GM23338 (cell line): ENCODE measurements around the gene POLA1. TPM values are rescaled to one million over a fixed set of nuclear protein-coding genes. Genes with fewer than 3 reads are reported as not detected.

Experiments used
- ATAC-seq: fragments of 200-7000 bp; cut with Tn5 transposase; 3 replicates; pipeline ENCODE4 v1.9.1; 2020
- DNase-seq: peaks from one replicate; pipeline ENCODE4 v3.0.0-alpha.2; 2015; ENCODE audit warnings: low spot score
- H2AFZ ChIP-seq: fragments of 200-600 bp; sonication (generic); 2 replicates; pipeline ENCODE4 v1.8.0; 2016; ENCODE audit warnings: antibody characterized with exemption, mild to moderate bottlenecking, moderate library complexity
- H3F3A ChIP-seq: fragments of 200-600 bp; sonication (generic); replicated peaks from 2 replicates; pipeline ENCODE4 v1.8.0; 2017; ENCODE audit warnings: antibody characterized with exemption, mixed run types, low read depth
- H3K27ac ChIP-seq: fragments of 200-600 bp; sonication (generic); 2 replicates; pipeline ENCODE4 v1.6.1; 2016; ENCODE audit warnings: low read depth
- H3K27me3 ChIP-seq: fragments of 200-600 bp; sonication (generic); 2 replicates; pipeline ENCODE4 v1.8.0; 2016; ENCODE audit warnings: mild to moderate bottlenecking, mixed run types, moderate library complexity; ENCODE audit not compliant: insufficient read depth
- H3K36me3 ChIP-seq: fragments of 200-600 bp; sonication (generic); 2 replicates; pipeline ENCODE4 v1.8.0; 2016; ENCODE audit warnings: mild to moderate bottlenecking; ENCODE audit not compliant: insufficient read depth
- H3K4me1 ChIP-seq: fragments of 200-600 bp; sonication (generic); 2 replicates; pipeline ENCODE4 v1.8.0; 2016; ENCODE audit warnings: mild to moderate bottlenecking, moderate library complexity; ENCODE audit not compliant: insufficient read depth
- H3K4me2 ChIP-seq: fragments of 200-600 bp; sonication (generic); 2 replicates; pipeline ENCODE4 v1.7.1; 2017; ENCODE audit warnings: mixed run types
- H3K4me3 ChIP-seq: fragments of 200-600 bp; sonication (generic); 2 replicates; pipeline ENCODE4 v1.6.1; 2016; ENCODE audit warnings: mixed run types
- H3K79me2 ChIP-seq: fragments of 200-600 bp; sonication (generic); replicated peaks from 2 replicates; pipeline ENCODE4 v1.8.0; 2017; ENCODE audit warnings: mild to moderate bottlenecking; ENCODE audit not compliant: insufficient read depth
- H3K9me2 ChIP-seq: fragments of 200-600 bp; sonication (generic); 2 replicates; pipeline ENCODE4 v1.8.0; 2017; ENCODE audit not compliant: insufficient read depth
- H4K20me1 ChIP-seq: fragments of 200-600 bp; sonication (generic); replicated peaks from 2 replicates; pipeline ENCODE4 v1.8.0; 2017; ENCODE audit warnings: mild to moderate bottlenecking; ENCODE audit not compliant: insufficient read depth
- H3K27ac Mint-ChIP-seq: 2 replicates; pipeline ENCODE4 v1.8.0; 2020; ENCODE audit warnings: inconsistent platforms, mild to moderate bottlenecking, moderate library complexity, mixed read lengths
- H3K27me3 Mint-ChIP-seq: 3 replicates; pipeline ENCODE4 v1.8.0; 2022; ENCODE audit warnings: low read depth, mild to moderate bottlenecking, moderate library complexity, mixed read lengths, inconsistent platforms; ENCODE audit not compliant: insufficient read depth, poor library complexity
- H3K36me3 Mint-ChIP-seq: 3 replicates; pipeline ENCODE4 v1.8.0; 2021; ENCODE audit warnings: low read depth, mild to moderate bottlenecking, inconsistent platforms, moderate library complexity, mixed read lengths
- H3K4me1 Mint-ChIP-seq: 3 replicates; pipeline ENCODE4 v1.8.0; 2020; ENCODE audit warnings: mild to moderate bottlenecking, inconsistent platforms, mixed read lengths
- H3K4me3 Mint-ChIP-seq: 3 replicates; pipeline ENCODE4 v1.8.0; 2021; ENCODE audit warnings: moderate library complexity, mild to moderate bottlenecking, inconsistent platforms, mixed read lengths
- H3K9me3 Mint-ChIP-seq: 3 replicates; pipeline ENCODE4 v1.8.0; 2020; ENCODE audit warnings: moderate library complexity, mild to moderate bottlenecking, inconsistent platforms, mixed read lengths
- CREB1 ChIP-seq: fragments of 250-450 bp; sonication (Bioruptor Pico); IDR thresholded peaks from 2 replicates; pipeline ENCODE4 v1.5.0; 2020; ENCODE audit warnings: low read depth, mild to moderate bottlenecking, moderate library complexity
- CTCF ChIP-seq, 2 experiments: fragments of 200-600 bp in 1 of 2; sonication (generic) in 1 of 2; conservative IDR thresholded peaks; 2 replicates each; pipeline versions ENCODE4 v1.5.1 to v1.6.1; 2016 to 2017; ENCODE audit warnings: antibody characterized with exemption in 2 of 2, low read depth in 2 of 2, mild to moderate bottlenecking in 2 of 2, moderate library complexity in 1 of 2
- JUNB ChIP-seq: IDR thresholded peaks from one replicate; pipeline ENCODE4 v1.6.1; 2016; ENCODE audit warnings: antibody characterized with exemption; ENCODE audit not compliant: unreplicated experiment
- STAT1 ChIP-seq: IDR thresholded peaks from one replicate; pipeline ENCODE4 v1.6.1; 2016; ENCODE audit warnings: antibody characterized with exemption; ENCODE audit not compliant: unreplicated experiment
- ZNF331 ChIP-seq: fragments of 250-450 bp; sonication (Bioruptor Pico); IDR thresholded peaks from 2 replicates; pipeline ENCODE4 v1.5.0; 2020; ENCODE audit warnings: low read depth, mild to moderate bottlenecking, moderate library complexity
- polyA plus RNA-seq: library from polyadenylated mRNA; unstranded; fragments of >200 nt; fragmentation: Nextera tagmentation; extraction: Ambion mirVana; gene quantifications from 2 replicates; pipeline ENCODE4 v1.2.1, GENCODE V29; 2016
- total RNA-seq: library from RNA; depleted of rRNA; stranded (reverse); fragments of >200 nt; shearing (Covaris generic); gene quantifications from 2 replicates; pipeline ENCODE4 v1.2.3, GENCODE V29; 2014
- TF ChIP-seq, protein P1 (sequence below): fragments of 250-450 bp; sonication (Bioruptor Pico); IDR thresholded peaks from 2 replicates; pipeline ENCODE4 v1.5.0; 2020; ENCODE audit warnings: mild to moderate bottlenecking, moderate library complexity

Gene POLA1
- total and polyA plus RNA-seq, 2 experiments from 2014 or later = 12.6 to 36.6 TPM

DNA sequence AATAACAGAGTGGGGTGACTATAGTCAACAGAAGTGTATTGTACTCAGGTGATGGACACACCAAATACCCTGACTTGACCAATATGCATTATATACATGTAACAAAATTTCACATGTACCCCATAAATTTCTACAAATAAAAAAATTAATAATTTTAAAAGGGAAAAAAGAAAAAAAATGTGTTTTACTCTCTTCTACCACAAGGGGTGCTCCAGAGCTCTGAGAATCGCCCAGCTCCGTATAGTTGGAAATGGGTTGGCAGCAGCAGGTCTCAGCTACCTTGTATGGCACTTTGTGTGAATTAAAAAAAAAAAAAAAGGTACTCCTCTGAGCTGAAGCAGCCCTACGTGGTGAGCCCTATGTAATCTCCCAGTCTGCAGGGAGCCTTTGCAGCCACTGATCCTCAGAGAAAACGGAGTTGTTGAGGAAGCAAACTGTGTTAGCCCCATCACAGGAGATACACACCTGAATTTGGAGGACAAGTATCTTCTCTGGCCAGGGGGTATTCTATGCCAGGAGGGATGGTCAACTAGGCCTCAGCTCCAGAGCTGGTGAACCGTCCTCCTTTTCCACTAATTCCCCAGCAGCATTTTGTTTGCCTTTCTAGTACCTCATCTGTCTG is 17.2 kb upstream of the POLA1 start:
- DNase-seq (peak; percentile 50), ATAC-seq (peak; percentile 83)
- H3K4me1 Mint-ChIP-seq = peaks cover 14% of the 10 kb centered on the region
- H3K27ac Mint-ChIP-seq = no peak overlapping the region
- H3K27ac ChIP-seq = no peak overlapping the region
- H3K36me3 ChIP-seq = no peaks in the 10 kb centered on the region
- H3F3A ChIP-seq = no peaks in the 10 kb centered on the region
- H3K4me3 ChIP-seq = no peak overlapping the region
- no peaks in the 10 kb centered on the region for H3K36me3 Mint-ChIP-seq
- H3K4me2 ChIP-seq = no peak overlapping the region
- no peaks in the 10 kb centered on the region for H3K79me2 ChIP-seq
- no peaks in the 10 kb centered on the region for H3K9me3 Mint-ChIP-seq
- H3K9me2 ChIP-seq = no peaks in the 10 kb centered on the region
- TF ChIP-seq CTCF (conservative IDR thresholded peaks at IDR 0.05; ENCODE audit: low read depth in 2 of 2) (peak in 1 of 2 experiments; percentile 38; a peak in 3 of 4 replicates), JUNB (no peak)
- H3K27me3 Mint-ChIP-seq = peaks cover 2% of the 10 kb centered on the region
- H3K4me1 ChIP-seq = no peaks in the 10 kb centered on the region
- H2AFZ ChIP-seq = peak overlapping the region; percentile 86; the same call in 1 of the 2 replicates
- no peak overlapping the region for H3K4me3 Mint-ChIP-seq
- no peaks in the 10 kb centered on the region for H3K27me3 ChIP-seq
- H4K20me1 ChIP-seq = no peaks in the 10 kb centered on the region

- H3K27ac Mint-ChIP-seq = no peak overlapping the region
- no peaks in the 10 kb centered on the region for H3K36me3 Mint-ChIP-seq
- Histone ChIP-seq H3K4me3 (no peak overlapping the region), H2AFZ (no peak overlapping the region), H3K79me2 (no peaks in the 10 kb centered on the region), H3K4me2 (no peak overlapping the region), H3F3A (no peaks in the 10 kb centered on the region), H3K9me2 (no peaks in the 10 kb centered on the region), H3K36me3 (no peaks in the 10 kb centered on the region), H4K20me1 (no peaks in the 10 kb centered on the region), H3K4me1 (no peaks in the 10 kb centered on the region), H3K27me3 (no peaks in the 10 kb centered on the region), H3K27ac (no peak overlapping the region)
- DNase-seq (no peak), ATAC-seq (no peak)
- H3K9me3 Mint-ChIP-seq = no peaks in the 10 kb centered on the region; the same call in 2 of the 3 replicates
- H3K4me1 Mint-ChIP-seq = no peaks in the 10 kb centered on the region
- H3K4me3 Mint-ChIP-seq = no peak overlapping the region
- H3K27me3 Mint-ChIP-seq = no peaks in the 10 kb centered on the region
- TF ChIP-seq CREB1 (CRISPR knock-in tag) = no peak
Measured at GRCh38 chrX:24682739-24683432, 10.8 kb upstream of the POLA1 start.

DNA sequence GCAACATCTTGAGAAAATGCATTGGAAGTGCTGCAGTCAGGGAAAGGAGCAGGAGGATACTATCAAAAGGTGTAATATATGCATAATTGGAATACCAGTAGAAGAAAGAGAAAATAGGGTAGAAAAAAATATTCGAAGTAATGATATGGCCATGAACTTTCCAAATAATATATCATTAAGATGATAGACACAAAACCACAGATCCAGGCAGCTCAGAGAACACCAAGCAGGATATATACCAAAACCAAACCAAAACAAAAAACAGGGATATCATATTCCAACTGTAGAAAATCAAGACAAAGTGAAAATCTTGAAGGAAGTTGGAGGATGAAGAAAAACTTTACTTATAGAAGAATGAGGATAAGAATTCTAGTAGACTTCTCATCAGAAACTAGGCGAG is 9.7 kb upstream of the POLA1 start:
- no peak overlapping the region for H3K27ac ChIP-seq
- DNase-seq (no peak), ATAC-seq (no peak)
- H3K36me3 ChIP-seq = no peaks in the 10 kb centered on the region
- H3K4me3 Mint-ChIP-seq = no peak overlapping the region
- H3K27me3 ChIP-seq = no peaks in the 10 kb centered on the region
- H4K20me1 ChIP-seq = no peaks in the 10 kb centered on the region
- H2AFZ ChIP-seq = no peak overlapping the region
- H3F3A ChIP-seq = no peaks in the 10 kb centered on the region
- H3K4me3 ChIP-seq = no peak overlapping the region
- no peaks in the 10 kb centered on the region; the same call in 2 of the 3 replicates for H3K9me3 Mint-ChIP-seq
- H3K79me2 ChIP-seq = no peaks in the 10 kb centered on the region
- H3K27ac Mint-ChIP-seq = no peak overlapping the region
- H3K4me1 Mint-ChIP-seq = no peaks in the 10 kb centered on the region
- H3K4me1 ChIP-seq = no peaks in the 10 kb centered on the region
- no peak overlapping the region for H3K4me2 ChIP-seq
- H3K36me3 Mint-ChIP-seq = no peaks in the 10 kb centered on the region
- H3K27me3 Mint-ChIP-seq = no peaks in the 10 kb centered on the region
- no peaks in the 10 kb centered on the region for H3K9me2 ChIP-seq
- TF ChIP-seq STAT1 (no peak), ZNF331 (CRISPR knock-in tag) (no peak)
- TF ChIP-seq, protein P1, sequence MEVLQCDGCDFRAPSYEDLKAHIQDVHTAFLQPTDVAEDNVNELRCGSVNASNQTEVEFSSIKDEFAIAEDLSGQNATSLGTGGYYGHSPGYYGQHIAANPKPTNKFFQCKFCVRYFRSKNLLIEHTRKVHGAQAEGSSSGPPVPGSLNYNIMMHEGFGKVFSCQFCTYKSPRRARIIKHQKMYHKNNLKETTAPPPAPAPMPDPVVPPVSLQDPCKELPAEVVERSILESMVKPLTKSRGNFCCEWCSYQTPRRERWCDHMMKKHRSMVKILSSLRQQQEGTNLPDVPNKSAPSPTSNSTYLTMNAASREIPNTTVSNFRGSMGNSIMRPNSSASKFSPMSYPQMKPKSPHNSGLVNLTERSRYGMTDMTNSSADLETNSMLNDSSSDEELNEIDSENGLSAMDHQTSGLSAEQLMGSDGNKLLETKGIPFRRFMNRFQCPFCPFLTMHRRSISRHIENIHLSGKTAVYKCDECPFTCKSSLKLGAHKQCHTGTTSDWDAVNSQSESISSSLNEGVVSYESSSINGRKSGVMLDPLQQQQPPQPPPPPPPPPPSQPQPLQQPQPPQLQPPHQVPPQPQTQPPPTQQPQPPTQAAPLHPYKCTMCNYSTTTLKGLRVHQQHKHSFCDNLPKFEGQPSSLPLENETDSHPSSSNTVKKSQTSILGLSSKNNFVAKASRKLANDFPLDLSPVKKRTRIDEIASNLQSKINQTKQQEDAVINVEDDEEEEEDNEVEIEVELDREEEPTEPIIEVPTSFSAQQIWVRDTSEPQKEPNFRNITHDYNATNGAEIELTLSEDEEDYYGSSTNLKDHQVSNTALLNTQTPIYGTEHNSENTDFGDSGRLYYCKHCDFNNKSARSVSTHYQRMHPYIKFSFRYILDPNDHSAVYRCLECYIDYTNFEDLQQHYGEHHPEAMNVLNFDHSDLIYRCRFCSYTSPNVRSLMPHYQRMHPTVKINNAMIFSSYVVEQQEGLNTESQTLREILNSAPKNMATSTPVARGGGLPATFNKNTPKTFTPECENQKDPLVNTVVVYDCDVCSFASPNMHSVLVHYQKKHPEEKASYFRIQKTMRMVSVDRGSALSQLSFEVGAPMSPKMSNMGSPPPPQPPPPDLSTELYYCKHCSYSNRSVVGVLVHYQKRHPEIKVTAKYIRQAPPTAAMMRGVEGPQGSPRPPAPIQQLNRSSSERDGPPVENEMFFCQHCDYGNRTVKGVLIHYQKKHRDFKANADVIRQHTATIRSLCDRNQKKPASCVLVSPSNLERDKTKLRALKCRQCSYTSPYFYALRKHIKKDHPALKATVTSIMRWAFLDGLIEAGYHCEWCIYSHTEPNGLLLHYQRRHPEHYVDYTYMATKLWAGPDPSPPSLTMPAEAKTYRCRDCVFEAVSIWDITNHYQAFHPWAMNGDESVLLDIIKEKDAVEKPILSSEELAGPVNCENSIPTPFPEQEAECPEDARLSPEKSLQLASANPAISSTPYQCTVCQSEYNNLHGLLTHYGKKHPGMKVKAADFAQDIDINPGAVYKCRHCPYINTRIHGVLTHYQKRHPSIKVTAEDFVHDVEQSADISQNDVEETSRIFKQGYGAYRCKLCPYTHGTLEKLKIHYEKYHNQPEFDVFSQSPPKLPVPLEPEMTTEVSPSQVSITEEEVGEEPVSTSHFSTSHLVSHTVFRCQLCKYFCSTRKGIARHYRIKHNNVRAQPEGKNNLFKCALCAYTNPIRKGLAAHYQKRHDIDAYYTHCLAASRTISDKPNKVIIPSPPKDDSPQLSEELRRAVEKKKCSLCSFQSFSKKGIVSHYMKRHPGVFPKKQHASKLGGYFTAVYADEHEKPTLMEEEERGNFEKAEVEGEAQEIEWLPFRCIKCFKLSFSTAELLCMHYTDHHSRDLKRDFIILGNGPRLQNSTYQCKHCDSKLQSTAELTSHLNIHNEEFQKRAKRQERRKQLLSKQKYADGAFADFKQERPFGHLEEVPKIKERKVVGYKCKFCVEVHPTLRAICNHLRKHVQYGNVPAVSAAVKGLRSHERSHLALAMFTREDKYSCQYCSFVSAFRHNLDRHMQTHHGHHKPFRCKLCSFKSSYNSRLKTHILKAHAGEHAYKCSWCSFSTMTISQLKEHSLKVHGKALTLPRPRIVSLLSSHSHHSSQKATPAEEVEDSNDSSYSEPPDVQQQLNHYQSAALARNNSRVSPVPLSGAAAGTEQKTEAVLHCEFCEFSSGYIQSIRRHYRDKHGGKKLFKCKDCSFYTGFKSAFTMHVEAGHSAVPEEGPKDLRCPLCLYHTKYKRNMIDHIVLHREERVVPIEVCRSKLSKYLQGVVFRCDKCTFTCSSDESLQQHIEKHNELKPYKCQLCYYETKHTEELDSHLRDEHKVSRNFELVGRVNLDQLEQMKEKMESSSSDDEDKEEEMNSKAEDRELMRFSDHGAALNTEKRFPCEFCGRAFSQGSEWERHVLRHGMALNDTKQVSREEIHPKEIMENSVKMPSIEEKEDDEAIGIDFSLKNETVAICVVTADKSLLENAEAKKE (CRISPR knock-in tag) = no peak
